Measurements from ENCODE around the gene UCK2.

The UCK2 gene

GRCh38 chr1:165844114-165844798, 16.8 kb downstream of the UCK2 start:
- TF ChIP-seq CTCF (IDR thresholded peaks at IDR 0.05; ENCODE audit: low read depth, low read length, poor library complexity, severe bottlenecking) (no peak), EZH2phosphoT487 (IDR thresholded peaks at IDR 0.05; ENCODE audit: borderline replicate concordance, low read length) (no peak)
- Histone ChIP-seq H3K27me3 (ENCODE audit: control insufficient read depth, low read length) (no peaks in the 10 kb centered on the region), H3K4me2 (ENCODE audit: low read length) (no peak overlapping the region), H3K36me3 (ENCODE audit: control insufficient read depth, low read length) (no peaks in the 10 kb centered on the region), H4K20me1 (ENCODE audit: control insufficient read depth, insufficient read depth, low read depth, low read length) (peaks cover 54% of the 10 kb centered on the region), H3K4me1 (ENCODE audit: control insufficient read depth, low read length) (peaks cover 19% of the 10 kb centered on the region), H3K27ac (ENCODE audit: low read depth, low read length) (no peak overlapping the region), H3K9me3 (ENCODE audit: control insufficient read depth, insufficient read depth, low read length) (no peaks in the 10 kb centered on the region), H3K79me2 (ENCODE audit: control insufficient read depth, low read length) (peaks cover 98% of the 10 kb centered on the region), H3F3A (ENCODE audit: control insufficient read depth, insufficient read depth) (no peaks in the 10 kb centered on the region), H3K4me3 (ENCODE audit: low read length) (no peak overlapping the region), H3K9me2 (replicated peaks; ENCODE audit: control insufficient read depth, low read length) (no peaks in the 10 kb centered on the region)

- TF ChIP-seq EZH2phosphoT487 (IDR thresholded peaks at IDR 0.05; ENCODE audit: borderline replicate concordance, low read length): no peak
- no peak for TF ChIP-seq CTCF (IDR thresholded peaks at IDR 0.05; ENCODE audit: low read depth, low read length, poor library complexity, severe bottlenecking)
- Histone ChIP-seq H4K20me1 (ENCODE audit: control insufficient read depth, insufficient read depth, low read depth, low read length) (peaks cover 51% of the 10 kb centered on the region), H3K79me2 (ENCODE audit: control insufficient read depth, low read length) (peaks cover 98% of the 10 kb centered on the region), H3K4me3 (ENCODE audit: low read length) (no peak overlapping the region), H3K4me1 (ENCODE audit: control insufficient read depth, low read length) (peaks cover 22% of the 10 kb centered on the region), H3K27me3 (ENCODE audit: control insufficient read depth, low read length) (no peaks in the 10 kb centered on the region), H3K4me2 (ENCODE audit: low read length) (no peak overlapping the region), H3K9me2 (replicated peaks; ENCODE audit: control insufficient read depth, low read length) (no peaks in the 10 kb centered on the region), H3K36me3 (ENCODE audit: control insufficient read depth, low read length) (no peaks in the 10 kb centered on the region), H3K27ac (ENCODE audit: low read depth, low read length) (no peak overlapping the region), H3F3A (ENCODE audit: control insufficient read depth, insufficient read depth) (no peaks in the 10 kb centered on the region), H3K9me3 (ENCODE audit: control insufficient read depth, insufficient read depth, low read length) (no peaks in the 10 kb centered on the region)
Measured at GRCh38 chr1:165844933-165845332, 17.5 kb downstream of the UCK2 start.

- Histone ChIP-seq H3K9me3 (ENCODE audit: control insufficient read depth, insufficient read depth, low read length) (no peaks in the 10 kb centered on the region), H3K36me3 (ENCODE audit: control insufficient read depth, low read length) (no peaks in the 10 kb centered on the region), H3F3A (ENCODE audit: control insufficient read depth, insufficient read depth) (no peaks in the 10 kb centered on the region), H3K4me2 (ENCODE audit: low read length) (no peak overlapping the region), H3K27me3 (ENCODE audit: control insufficient read depth, low read length) (no peaks in the 10 kb centered on the region), H3K27ac (ENCODE audit: low read depth, low read length) (no peak overlapping the region), H4K20me1 (ENCODE audit: control insufficient read depth, insufficient read depth, low read depth, low read length) (peaks cover 47% of the 10 kb centered on the region), H3K4me3 (ENCODE audit: low read length) (no peak overlapping the region), H3K9me2 (replicated peaks; ENCODE audit: control insufficient read depth, low read length) (no peaks in the 10 kb centered on the region), H3K4me1 (ENCODE audit: control insufficient read depth, low read length) (peaks cover 22% of the 10 kb centered on the region), H3K79me2 (ENCODE audit: control insufficient read depth, low read length) (peaks cover 97% of the 10 kb centered on the region)
- TF ChIP-seq CTCF (IDR thresholded peaks at IDR 0.05; ENCODE audit: low read depth, low read length, poor library complexity, severe bottlenecking): no peak
- TF ChIP-seq EZH2phosphoT487 (IDR thresholded peaks at IDR 0.05; ENCODE audit: borderline replicate concordance, low read length): no peak
Measured at GRCh38 chr1:165845569-165845968, 18.2 kb downstream of the UCK2 start.
